CD4-positive, alpha-beta T cell (primary cell): ENCODE data around the gene FGGY. TPM values are rescaled to one million over a fixed set of nuclear protein-coding genes. Genes with fewer than 3 reads are reported as not detected.

Experiments used
- ATAC-seq: fragments of 200-7000 bp; cut with Tn5 transposase; one replicate; pipeline ENCODE4 v1.10.0; 2022; ENCODE audit warnings: mild to moderate bottlenecking; ENCODE audit not compliant: poor library complexity
- CTCF ChIA-PET: fragments of 350-600 bp; sonication (Branson Sonifier 250); formaldehyde crosslinking; loops from one replicate; lab custom pipeline; 2021; ENCODE audit warnings: antibody characterized with exemption, inconsistent platforms; lab: Charles Lee
- POLR2A ChIA-PET: fragments of 350-600 bp; sonication (Branson Sonifier 250); formaldehyde crosslinking; loops from one replicate; lab custom pipeline; 2021; ENCODE audit warnings: antibody characterized with exemption, inconsistent platforms; lab: Charles Lee
- DNase-seq, 14 experiments: peaks; one replicate each; pipeline ENCODE4 v3.0.0-alpha.2; 2013 to 2020; ENCODE audit warnings: mixed read lengths in 2 of 14
- H3K27ac ChIP-seq, 2 donors: one replicate each; pipeline versions ENCODE4 v1.5.1 to v1.7.0; 2013; ENCODE audit warnings: low read length in 2 of 2, low read depth in 1 of 2, mild to moderate bottlenecking in 1 of 2
- H3K27me3 ChIP-seq, 2 experiments: 1 replicate in 1 of 2; 2 replicates in 1 of 2; pipeline versions ENCODE4 v1.6.1 to v1.7.0; 2013; ENCODE audit warnings: low read length in 2 of 2, control low read depth in 1 of 2, mild to moderate bottlenecking in 1 of 2, moderate library complexity in 1 of 2; ENCODE audit not compliant: insufficient read depth in 2 of 2, control insufficient read depth in 1 of 2
- H3K36me3 ChIP-seq: one replicate; pipeline ENCODE4 v1.6.1; 2013; ENCODE audit warnings: low read length, control low read depth; ENCODE audit not compliant: insufficient read depth
- H3K4me1 ChIP-seq: one replicate; pipeline ENCODE4 v1.6.1; 2013; ENCODE audit warnings: low read length, control low read depth; ENCODE audit not compliant: insufficient read depth
- H3K4me3 ChIP-seq: one replicate; pipeline ENCODE4 v1.5.1; 2013; ENCODE audit warnings: mild to moderate bottlenecking, low read length, moderate library complexity
- H3K9me3 ChIP-seq, 2 experiments: 1 replicate in 1 of 2; 2 replicates in 1 of 2; pipeline versions ENCODE4 v1.6.1 to v1.7.0; 2013; ENCODE audit warnings: low read length in 2 of 2, mild to moderate bottlenecking in 2 of 2, control low read depth in 1 of 2, moderate library complexity in 1 of 2; ENCODE audit not compliant: control insufficient read depth in 1 of 2, insufficient read depth in 1 of 2
- H3K27ac Mint-ChIP-seq: one replicate; pipeline ENCODE4 v1.8.0; 2020; ENCODE audit warnings: mixed read lengths
- H3K27me3 Mint-ChIP-seq: one replicate; pipeline ENCODE4 v1.8.0; 2021; ENCODE audit warnings: mixed read lengths
- H3K36me3 Mint-ChIP-seq: one replicate; pipeline ENCODE4 v1.8.0; 2021; ENCODE audit warnings: low read depth, mixed read lengths
- H3K4me1 Mint-ChIP-seq: one replicate; pipeline ENCODE4 v1.8.0; 2021; ENCODE audit warnings: low read depth, mixed read lengths
- H3K4me3 Mint-ChIP-seq: one replicate; pipeline ENCODE4 v1.8.0; 2020; ENCODE audit warnings: mild to moderate bottlenecking, mixed read lengths
- H3K9me3 Mint-ChIP-seq: one replicate; pipeline ENCODE4 v1.8.0; 2020; ENCODE audit warnings: mixed read lengths
- CTCF ChIP-seq: fragments of 200-600 bp; IDR thresholded peaks from one replicate; pipeline ENCODE4 v1.8.0; 2022; ENCODE audit warnings: antibody characterized with exemption, mild to moderate bottlenecking
- intact Hi-C, 2 experiments: fragments of 100-400 bp; cut with DNase I in 1 of 2; cut with micrococcal nuclease in 1 of 2; formaldehyde crosslinking; loops; one replicate each; pipeline versions ENCODE4 v1.15.1 to v1.9.0; 2023 to 2025; cut with DNase I, micrococcal nuclease
- total RNA-seq, 174 experiments: library from RNA in 2 of 174; stranded (reverse) in 2 of 174; gene quantifications; one replicate each; pipeline ENCODE4 v1.2.3 and lab custom pipeline; 2021 to 2026

FGGY gene
- total RNA-seq, 2 experiments from 2014 or later, result 9.5 to 10.0 TPM

- Histone ChIP-seq H3K4me3 (no peak overlapping the region), H3K4me1 (no peaks in the 10 kb centered on the region), H3K27me3 (no peaks in the 10 kb centered on the region), H3K9me3 (peaks cover 0 to 8% of the 10 kb centered on the region in 2 experiments), H3K27ac (no peak overlapping the region), H3K36me3 (no peaks in the 10 kb centered on the region)
- peaks cover 2% of the 10 kb centered on the region for H3K4me1 Mint-ChIP-seq
- no peak overlapping the region for H3K27ac Mint-ChIP-seq
- no peak for DNase-seq
- peaks cover 3% of the 10 kb centered on the region for H3K9me3 Mint-ChIP-seq
- H3K27me3 Mint-ChIP-seq, result no peaks in the 10 kb centered on the region
- H3K36me3 Mint-ChIP-seq, result peaks cover 12% of the 10 kb centered on the region
- no peak for ATAC-seq
- intact Hi-C loops, result no loop called here
- H3K4me3 Mint-ChIP-seq, result no peak overlapping the region
- ChIA-PET POLR2A (no interaction called here), CTCF (no interaction called here)
- TF ChIP-seq CTCF, result no peak
Observed at GRCh38 chr1:59736744-59737143, 439.9 kb downstream of the FGGY start.

DNA sequence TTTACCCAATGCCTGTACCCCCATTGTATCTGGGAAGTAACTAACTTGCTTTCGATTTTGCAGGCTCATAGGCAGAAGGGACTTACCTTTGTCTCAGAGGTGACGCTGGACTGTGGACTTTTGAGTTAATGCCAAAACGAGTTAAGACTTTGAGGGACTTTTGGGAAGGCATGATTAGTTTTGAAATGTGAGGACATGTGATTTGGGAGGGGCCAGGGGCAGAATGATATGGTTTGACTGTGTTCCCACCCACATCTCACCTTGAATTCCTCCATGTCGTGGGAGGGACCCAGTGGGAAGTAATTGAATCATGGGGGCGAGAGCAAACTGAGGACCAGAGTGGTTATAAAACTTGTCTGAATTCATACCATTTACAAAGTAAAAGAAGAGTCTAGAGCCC, 440.7 kb downstream of the FGGY start:
- Mint-ChIP-seq H3K27ac (no peak overlapping the region), H3K4me1 (no peaks in the 10 kb centered on the region), H3K27me3 (no peaks in the 10 kb centered on the region), H3K9me3 (peaks cover 3% of the 10 kb centered on the region), H3K36me3 (peaks cover 12% of the 10 kb centered on the region), H3K4me3 (no peak overlapping the region)
- ATAC-seq, result no peak
- Histone ChIP-seq H3K27me3 (no peaks in the 10 kb centered on the region), H3K9me3 (peaks cover 0 to 8% of the 10 kb centered on the region in 2 experiments), H3K4me3 (no peak overlapping the region), H3K36me3 (no peaks in the 10 kb centered on the region), H3K27ac (no peak overlapping the region), H3K4me1 (no peaks in the 10 kb centered on the region)
- TF ChIP-seq CTCF, result no peak
- ChIA-PET CTCF (no interaction called here), POLR2A (no interaction called here)
- no peak for DNase-seq
- intact Hi-C loops, result no loop called here

DNA sequence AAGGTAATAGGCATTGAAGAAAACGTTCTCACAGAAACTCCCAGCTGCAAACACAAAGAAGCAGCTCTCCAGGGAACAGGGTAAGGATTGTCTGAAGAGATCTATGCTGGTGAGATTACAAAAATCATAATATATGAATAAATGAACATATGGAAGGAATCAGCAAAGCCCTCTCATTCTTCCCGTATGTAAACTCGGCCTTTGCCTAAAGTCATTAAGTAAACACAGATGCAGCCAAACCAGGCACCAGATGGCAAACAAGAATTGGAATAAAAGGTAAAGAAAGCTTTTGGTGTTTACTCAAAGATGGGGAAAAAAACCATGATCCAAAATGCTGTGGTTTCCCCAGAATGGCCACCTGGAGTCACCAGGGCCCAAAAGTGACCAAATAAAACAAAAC, 441.3 kb downstream of the FGGY start:
- Mint-ChIP-seq H3K36me3 (peaks cover 12% of the 10 kb centered on the region), H3K9me3 (peaks cover 3% of the 10 kb centered on the region), H3K4me1 (no peaks in the 10 kb centered on the region), H3K4me3 (no peak overlapping the region), H3K27me3 (no peaks in the 10 kb centered on the region), H3K27ac (no peak overlapping the region)
- Histone ChIP-seq H3K27ac (no peak overlapping the region), H3K9me3 (peaks cover 0 to 8% of the 10 kb centered on the region in 2 experiments), H3K27me3 (no peaks in the 10 kb centered on the region), H3K4me1 (no peaks in the 10 kb centered on the region), H3K4me3 (no peak overlapping the region), H3K36me3 (no peaks in the 10 kb centered on the region)
- intact Hi-C loops, result no loop called here
- no peak for TF ChIP-seq CTCF
- no peak for ATAC-seq
- CTCF ChIA-PET, result no interaction called here
- no peak for DNase-seq
- POLR2A ChIA-PET, result no interaction called here
